KMS-11 (cell line): ENCODE measurements around the gene CR1L.
"Not testable (repeated sequence)": the region's sequence is repeated elsewhere in the genome, so short reads cannot be mapped to it uniquely, and the experiment has no call there.

Experiments
- H2AFZ ChIP-seq: fragments of 200-600 bp; sonication (generic); 2 replicates; pipeline ENCODE4 v1.6.1; 2016; ENCODE audit warnings: antibody characterized with exemption, mixed run types, low read depth
- H3K27ac ChIP-seq: fragments of 200-600 bp; sonication (generic); 2 replicates; pipeline ENCODE4 v1.6.1; 2016; ENCODE audit warnings: mild to moderate bottlenecking, mixed run types
- H3K27me3 ChIP-seq: fragments of 200-600 bp; sonication (generic); 2 replicates; pipeline ENCODE4 v1.6.1; 2017; ENCODE audit warnings: mild to moderate bottlenecking, low read depth, mixed run types, moderate library complexity; ENCODE audit not compliant: insufficient read depth
- H3K36me3 ChIP-seq: fragments of 200-600 bp; sonication (generic); 2 replicates; pipeline ENCODE4 v1.6.1; 2017; ENCODE audit warnings: mild to moderate bottlenecking, mixed run types; ENCODE audit not compliant: insufficient read depth
- H3K4me1 ChIP-seq: fragments of 200-600 bp; sonication (generic); 2 replicates; pipeline ENCODE4 v1.6.1; 2016; ENCODE audit warnings: mild to moderate bottlenecking, low read depth, mixed run types; ENCODE audit not compliant: poor library complexity, severe bottlenecking
- H3K4me2 ChIP-seq: fragments of 200-600 bp; sonication (generic); 2 replicates; pipeline ENCODE4 v1.7.0; 2016; ENCODE audit warnings: mild to moderate bottlenecking, mixed run types
- H3K4me3 ChIP-seq: fragments of 200-600 bp; sonication (generic); IDR thresholded peaks from 2 replicates; pipeline ENCODE4 v1.6.1; 2017; ENCODE audit warnings: low read depth, low read length, mixed read lengths; ENCODE audit not compliant: insufficient read depth
- H3K79me2 ChIP-seq: fragments of 200-600 bp; sonication (generic); 2 replicates; pipeline ENCODE4 v1.6.1; 2016; ENCODE audit warnings: low read depth, mixed run types; ENCODE audit not compliant: insufficient read depth
- H3K9ac ChIP-seq: fragments of 200-600 bp; sonication (generic); 2 replicates; pipeline ENCODE4 v1.6.1; 2016; ENCODE audit warnings: mild to moderate bottlenecking, mixed run types
- H4K20me1 ChIP-seq: fragments of 200-600 bp; sonication (generic); 2 replicates; pipeline ENCODE4 v1.6.1; 2016; ENCODE audit warnings: mild to moderate bottlenecking, mixed run types; ENCODE audit not compliant: insufficient read depth
- CTCF ChIP-seq: fragments of 200-600 bp; sonication (generic); conservative IDR thresholded peaks from 2 replicates; pipeline ENCODE4 v1.6.1; 2017; ENCODE audit warnings: low read depth, mild to moderate bottlenecking, antibody characterized with exemption, low read length, moderate library complexity, mixed read lengths

CR1L gene

DNA sequence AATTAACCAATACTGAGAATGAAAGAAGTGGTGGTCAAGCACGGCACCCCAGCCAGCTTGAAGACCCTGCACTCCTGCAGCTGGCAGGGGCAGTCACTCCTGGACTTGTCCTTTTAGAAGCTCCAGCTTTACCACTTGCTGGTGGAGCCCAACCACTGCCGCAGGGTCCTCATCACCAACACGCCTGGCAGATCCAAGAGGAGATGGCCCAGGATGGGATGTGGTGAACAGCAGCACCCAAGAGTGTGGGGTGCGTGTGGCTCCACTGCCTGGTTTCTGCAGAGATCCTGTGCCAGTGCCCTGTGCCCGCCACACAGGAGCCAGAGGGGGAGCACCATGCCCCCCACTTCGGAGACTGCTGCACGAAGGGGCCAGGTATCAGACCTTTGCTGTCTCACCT is 13.5 kb downstream of the CR1L start:
- no peaks in the 10 kb centered on the region for H3K79me2 ChIP-seq

GRCh38 chr1:207658904-207659485 is 14.1 kb downstream of the CR1L start:
- TF ChIP-seq CTCF = no peak
- Histone ChIP-seq H4K20me1 (no peaks in the 10 kb centered on the region), H3K79me2 (no peaks in the 10 kb centered on the region), H3K9ac (no peak overlapping the region), H3K4me3 (no peak overlapping the region), H3K4me1 (no peaks in the 10 kb centered on the region), H2AFZ (no peak overlapping the region), H3K27me3 (no peaks in the 10 kb centered on the region), H3K27ac (no peak overlapping the region), H3K36me3 (no peaks in the 10 kb centered on the region), H3K4me2 (no peak overlapping the region)

More for the DNA sequence above, 13.5 kb downstream of the CR1L start:
- Histone ChIP-seq H3K9ac (no peak overlapping the region), H2AFZ (no peak overlapping the region), H3K27me3 (no peaks in the 10 kb centered on the region), H3K27ac (no peak overlapping the region), H3K4me2 (no peak overlapping the region), H3K4me3 (no peak overlapping the region), H3K36me3 (no peaks in the 10 kb centered on the region), H4K20me1 (no peaks in the 10 kb centered on the region), H3K4me1 (no peaks in the 10 kb centered on the region)
- no peak for TF ChIP-seq CTCF

DNA sequence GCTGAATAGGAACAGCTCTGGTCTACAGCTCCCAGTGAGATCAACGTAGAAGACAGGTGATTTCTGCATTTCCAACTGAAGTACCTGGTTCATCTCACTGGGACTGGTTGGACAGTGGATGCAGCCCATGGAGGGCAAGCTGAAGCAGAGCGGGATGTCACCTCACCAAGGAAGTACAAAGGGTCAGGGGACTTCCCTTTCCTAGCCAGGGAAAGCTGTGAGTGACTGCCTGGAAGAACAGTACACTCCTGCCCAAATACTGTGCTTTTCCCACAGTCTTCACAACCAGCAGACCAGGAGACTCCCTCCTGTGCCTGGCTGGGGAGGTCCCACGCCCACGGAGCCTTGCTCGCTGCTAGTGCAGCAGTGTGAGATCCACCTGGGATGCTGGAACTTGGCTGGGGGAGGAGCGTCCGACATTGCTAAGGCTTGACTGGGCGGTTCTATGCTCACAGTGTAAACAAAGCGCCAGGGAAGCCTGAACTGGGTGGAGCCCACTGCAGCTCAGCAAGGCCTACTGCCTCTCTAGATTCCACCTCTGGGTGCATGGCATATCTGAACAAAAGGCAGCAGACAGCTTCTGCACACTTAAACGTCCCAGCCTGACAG is 14.7 kb downstream of the CR1L start:
- Histone ChIP-seq H4K20me1 (no peaks in the 10 kb centered on the region), H3K36me3 (no peaks in the 10 kb centered on the region), H3K4me2 (no peak overlapping the region), H3K27me3 (no peaks in the 10 kb centered on the region), H3K9ac (no peak overlapping the region), H3K27ac (no peak overlapping the region), H3K4me3 (no peak overlapping the region), H2AFZ (no peak overlapping the region), H3K4me1 (no peaks in the 10 kb centered on the region), H3K79me2 (no peaks in the 10 kb centered on the region)
- TF ChIP-seq CTCF = no peak

DNA sequence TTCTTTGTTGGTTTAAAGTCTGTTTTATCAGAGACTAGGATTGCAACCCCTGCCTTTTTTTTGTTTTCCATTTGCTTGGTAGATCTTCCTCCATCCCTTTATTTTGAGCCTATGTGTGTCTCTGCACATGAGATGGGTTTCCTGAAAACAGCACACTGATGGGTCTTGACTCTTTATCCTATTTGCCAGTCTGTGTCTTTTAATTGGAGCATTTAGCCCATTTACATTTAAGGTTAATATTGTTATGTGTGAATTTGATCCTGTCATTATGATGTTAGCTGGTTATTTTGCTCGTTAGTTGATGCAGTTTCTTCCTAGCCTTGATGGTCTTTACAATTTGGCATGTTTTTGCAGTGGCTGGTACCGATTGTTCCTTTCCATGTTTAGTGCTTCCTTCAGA is 16.5 kb downstream of the CR1L start:
- not testable (repeated sequence) for H3K27ac ChIP-seq, H3K27me3 ChIP-seq, H3K4me1 ChIP-seq, H3K36me3 ChIP-seq, H3K79me2 ChIP-seq, H4K20me1 ChIP-seq, H3K4me3 ChIP-seq, H3K4me2 ChIP-seq, H3K9ac ChIP-seq, H2AFZ ChIP-seq

GRCh38 chr1:207666342-207666741 is 21.4 kb downstream of the CR1L start:
- Histone ChIP-seq H3K27me3 (no peaks in the 10 kb centered on the region), H3K27ac (no peak overlapping the region), H3K4me1 (no peaks in the 10 kb centered on the region), H3K4me3 (no peak overlapping the region), H3K79me2 (no peaks in the 10 kb centered on the region), H3K4me2 (no peak overlapping the region), H3K9ac (no peak overlapping the region), H4K20me1 (no peaks in the 10 kb centered on the region), H2AFZ (no peak overlapping the region), H3K36me3 (no peaks in the 10 kb centered on the region)
- no peak for TF ChIP-seq CTCF
